ENCODE results near the gene ZNF740.

The ZNF740 gene

GRCh38 chr12:53217931-53218307 lies 37.4 kb downstream of the ZNF740 start:
- H3K4me1 ChIP-seq (ENCODE audit: control insufficient read depth in 1 of 2, insufficient read depth in 2 of 2, low read length in 2 of 2), result peaks cover 16 to 53% of the 10 kb centered on the region in 2 donors
- H3K9me3 ChIP-seq (ENCODE audit: control insufficient read depth in 1 of 2, low read length in 2 of 2), result no peaks in the 10 kb centered on the region
- H3K4me3 ChIP-seq (ENCODE audit: low read depth in 1 of 2, low read length in 2 of 2), result peak overlapping the region; percentile 37 to 88
- H3K27me3 ChIP-seq (ENCODE audit: low read depth, low read length), result no peaks in the 10 kb centered on the region
- H3K27ac ChIP-seq (ENCODE audit: low read length), result peak overlapping the region; percentile 21
- peaks cover 10 to 21% of the 10 kb centered on the region in 2 donors for H3K36me3 ChIP-seq (ENCODE audit: control insufficient read depth in 1 of 2, insufficient read depth in 2 of 2, low read length in 2 of 2)

- Histone ChIP-seq H3K9me3 (ENCODE audit: control insufficient read depth in 1 of 2, low read length in 2 of 2) (no peaks in the 10 kb centered on the region), H3K27me3 (ENCODE audit: low read depth, low read length) (no peaks in the 10 kb centered on the region), H3K27ac (ENCODE audit: low read length) (peak overlapping the region; percentile 74), H3K4me1 (ENCODE audit: control insufficient read depth in 1 of 2, insufficient read depth in 2 of 2, low read length in 2 of 2) (peaks cover 19 to 53% of the 10 kb centered on the region in 2 donors), H3K4me3 (ENCODE audit: low read depth in 1 of 2, low read length in 2 of 2) (peak overlapping the region; percentile 88), H3K36me3 (ENCODE audit: control insufficient read depth in 1 of 2, insufficient read depth in 2 of 2, low read length in 2 of 2) (peaks cover 5 to 17% of the 10 kb centered on the region in 2 donors)
These were observed 38.2 kb downstream of the ZNF740 start for GRCh38 chr12:53218551-53219291.

GRCh38 chr12:53219292-53219955 lies 38.9 kb downstream of the ZNF740 start:
- H3K4me1 ChIP-seq (ENCODE audit: control insufficient read depth in 1 of 2, insufficient read depth in 2 of 2, low read length in 2 of 2), result peaks cover 26 to 54% of the 10 kb centered on the region in 2 donors
- H3K9me3 ChIP-seq (ENCODE audit: control insufficient read depth in 1 of 2, low read length in 2 of 2), result no peaks in the 10 kb centered on the region
- no peaks in the 10 kb centered on the region for H3K27me3 ChIP-seq (ENCODE audit: low read depth, low read length)
- peaks cover under 1 to 10% of the 10 kb centered on the region in 2 donors for H3K36me3 ChIP-seq (ENCODE audit: control insufficient read depth in 1 of 2, insufficient read depth in 2 of 2, low read length in 2 of 2)
- H3K27ac ChIP-seq (ENCODE audit: low read length), result peak overlapping the region; percentile 74
- H3K4me3 ChIP-seq (ENCODE audit: low read depth in 1 of 2, low read length in 2 of 2), result peak overlapping the region; percentile 88

GRCh38 chr12:53219956-53220693 lies 39.6 kb downstream of the ZNF740 start:
- H3K27ac ChIP-seq (ENCODE audit: low read length), result peak overlapping the region; percentile 74
- peaks cover 0 to 3% of the 10 kb centered on the region in 2 donors for H3K36me3 ChIP-seq (ENCODE audit: control insufficient read depth in 1 of 2, insufficient read depth in 2 of 2, low read length in 2 of 2)
- peaks cover 32 to 55% of the 10 kb centered on the region in 2 donors for H3K4me1 ChIP-seq (ENCODE audit: control insufficient read depth in 1 of 2, insufficient read depth in 2 of 2, low read length in 2 of 2)
- no peaks in the 10 kb centered on the region for H3K27me3 ChIP-seq (ENCODE audit: low read depth, low read length)
- no peaks in the 10 kb centered on the region for H3K9me3 ChIP-seq (ENCODE audit: control insufficient read depth in 1 of 2, low read length in 2 of 2)
- peak overlapping the region; percentile 88 for H3K4me3 ChIP-seq (ENCODE audit: low read depth in 1 of 2, low read length in 2 of 2)

- Histone ChIP-seq H3K9me3 (ENCODE audit: control insufficient read depth in 1 of 2, low read length in 2 of 2) (no peaks in the 10 kb centered on the region), H3K27me3 (ENCODE audit: low read depth, low read length) (no peaks in the 10 kb centered on the region), H3K36me3 (ENCODE audit: control insufficient read depth in 1 of 2, insufficient read depth in 2 of 2, low read length in 2 of 2) (no peaks in the 10 kb centered on the region), H3K27ac (ENCODE audit: low read length) (peak overlapping the region; percentile 99), H3K4me3 (ENCODE audit: low read depth in 1 of 2, low read length in 2 of 2) (peak overlapping the region; percentile 88), H3K4me1 (ENCODE audit: control insufficient read depth in 1 of 2, insufficient read depth in 2 of 2, low read length in 2 of 2) (peaks cover 35 to 61% of the 10 kb centered on the region in 2 donors)
These were observed 40.2 kb downstream of the ZNF740 start for GRCh38 chr12:53220694-53221202.

- Histone ChIP-seq H3K9me3 (ENCODE audit: control insufficient read depth in 1 of 2, low read length in 2 of 2) (no peaks in the 10 kb centered on the region), H3K27ac (ENCODE audit: low read length) (peak overlapping the region; percentile 99), H3K4me3 (ENCODE audit: low read depth in 1 of 2, low read length in 2 of 2) (peak overlapping the region; percentile 82 to 88), H3K27me3 (ENCODE audit: low read depth, low read length) (no peaks in the 10 kb centered on the region), H3K4me1 (ENCODE audit: control insufficient read depth in 1 of 2, insufficient read depth in 2 of 2, low read length in 2 of 2) (peaks cover 35 to 60% of the 10 kb centered on the region in 2 donors), H3K36me3 (ENCODE audit: control insufficient read depth in 1 of 2, insufficient read depth in 2 of 2, low read length in 2 of 2) (no peaks in the 10 kb centered on the region)
These were observed 40.9 kb downstream of the ZNF740 start for GRCh38 chr12:53221203-53222080.

- Histone ChIP-seq H3K27me3 (ENCODE audit: low read depth, low read length) (no peaks in the 10 kb centered on the region), H3K36me3 (ENCODE audit: control insufficient read depth in 1 of 2, insufficient read depth in 2 of 2, low read length in 2 of 2) (peaks cover 0 to 6% of the 10 kb centered on the region in 2 donors), H3K9me3 (ENCODE audit: control insufficient read depth in 1 of 2, low read length in 2 of 2) (no peaks in the 10 kb centered on the region), H3K27ac (ENCODE audit: low read length) (peak overlapping the region; percentile 79), H3K4me1 (ENCODE audit: control insufficient read depth in 1 of 2, insufficient read depth in 2 of 2, low read length in 2 of 2) (peaks cover 30 to 54% of the 10 kb centered on the region in 2 donors), H3K4me3 (ENCODE audit: low read depth in 1 of 2, low read length in 2 of 2) (peak overlapping the region; percentile 42 to 88)
These were observed 41.7 kb downstream of the ZNF740 start for GRCh38 chr12:53222170-53222721.

- peak overlapping the region in 1 of 2 donors; percentile 35 for H3K4me3 ChIP-seq (ENCODE audit: low read depth in 1 of 2, low read length in 2 of 2)
These were observed 42.3 kb downstream of the ZNF740 start for GRCh38 chr12:53222806-53223261.

GRCh38 chr12:53223389-53224060 lies 43.0 kb downstream of the ZNF740 start:
- no peaks in the 10 kb centered on the region for H3K9me3 ChIP-seq (ENCODE audit: control insufficient read depth in 1 of 2, low read length in 2 of 2)
- peaks cover 23 to 42% of the 10 kb centered on the region in 2 donors for H3K4me1 ChIP-seq (ENCODE audit: control insufficient read depth in 1 of 2, insufficient read depth in 2 of 2, low read length in 2 of 2)
- peak overlapping the region; percentile 74 for H3K27ac ChIP-seq (ENCODE audit: low read length)
- H3K4me3 ChIP-seq (ENCODE audit: low read depth in 1 of 2, low read length in 2 of 2), result peak overlapping the region in 1 of 2 donors; percentile 9
- peaks cover 0 to 14% of the 10 kb centered on the region in 2 donors for H3K36me3 ChIP-seq (ENCODE audit: control insufficient read depth in 1 of 2, insufficient read depth in 2 of 2, low read length in 2 of 2)
- H3K27me3 ChIP-seq (ENCODE audit: low read depth, low read length), result no peaks in the 10 kb centered on the region

More at GRCh38 chr12:53222806-53223261, 42.3 kb downstream of the ZNF740 start:
- peaks cover 25 to 48% of the 10 kb centered on the region in 2 donors for H3K4me1 ChIP-seq (ENCODE audit: control insufficient read depth in 1 of 2, insufficient read depth in 2 of 2, low read length in 2 of 2)
- peak overlapping the region; percentile 27 for H3K27ac ChIP-seq (ENCODE audit: low read length)
- H3K36me3 ChIP-seq (ENCODE audit: control insufficient read depth in 1 of 2, insufficient read depth in 2 of 2, low read length in 2 of 2), result peaks cover 0 to 11% of the 10 kb centered on the region in 2 donors
- H3K27me3 ChIP-seq (ENCODE audit: low read depth, low read length), result no peaks in the 10 kb centered on the region
- no peaks in the 10 kb centered on the region for H3K9me3 ChIP-seq (ENCODE audit: control insufficient read depth in 1 of 2, low read length in 2 of 2)

Data from muscle layer of duodenum (tissue), 2 donors.